K562 (cell line): ENCODE measurements around the gene DXO. TPM values are rescaled to one million over a fixed set of nuclear protein-coding genes. Genes with fewer than 3 reads are reported as not detected.

Experiments
- BRCA1 ChIP-seq, 2 experiments: fragments of 450-650 bp in 1 of 2; sonication (generic) in 1 of 2; formaldehyde crosslinking in 1 of 2; IDR thresholded peaks; 2 replicates each; pipeline versions ENCODE4 v1.5.0 to v1.6.1; 2017 to 2020; ENCODE audit warnings: mild to moderate bottlenecking in 1 of 2, missing genetic modification reagents in 1 of 2
- BRD4 ChIP-seq: fragments of 200-600 bp; sonication (generic); IDR thresholded peaks from 2 replicates; pipeline ENCODE4 v1.6.1; 2017; ENCODE audit warnings: inconsistent platforms
- CHD4 ChIP-seq: fragments of 200-600 bp; sonication (generic); IDR thresholded peaks from 3 replicates; pipeline ENCODE4 v1.6.1; 2012; ENCODE audit warnings: low read depth, mild to moderate bottlenecking, mixed read lengths, low read length, inconsistent platforms; ENCODE audit not compliant: insufficient read depth, insufficient replicate concordance, poor library complexity, severe bottlenecking
- FIP1L1 ChIP-seq: fragments of 200-400 bp; formaldehyde crosslinking; IDR thresholded peaks from 2 replicates; pipeline ENCODE4 v1.6.1; 2018; ENCODE audit warnings: mild to moderate bottlenecking, low read depth, low read length; ENCODE audit not compliant: poor library complexity, severe bottlenecking
- FOXA3 ChIP-seq, 2 experiments: fragments of 450-650 bp in 1 of 2; sonication (generic) in 1 of 2; formaldehyde crosslinking; IDR thresholded peaks in 1 of 2; conservative IDR thresholded peaks in 1 of 2; 2 replicates each; pipeline versions ENCODE4 v1.4.0 to v1.8.0; 2020 to 2022; ENCODE audit warnings: mild to moderate bottlenecking in 2 of 2, missing genetic modification reagents in 1 of 2
- HDAC1 ChIP-seq, 2 experiments: fragments of 450-650 bp; IDR thresholded peaks; 2 replicates each; pipeline ENCODE4 v1.6.1; 2016 to 2017; ENCODE audit warnings: inconsistent platforms in 1 of 2, mild to moderate bottlenecking in 1 of 2, moderate library complexity in 1 of 2
- HOXB6 ChIP-seq: fragments of 250-450 bp; sonication (Bioruptor Pico); IDR thresholded peaks from 2 replicates; pipeline ENCODE4 v1.5.1; 2022; ENCODE audit warnings: mild to moderate bottlenecking, borderline replicate concordance
- MAFF ChIP-seq: IDR thresholded peaks from 2 replicates; pipeline ENCODE4 v1.6.1; 2012; ENCODE audit warnings: low read length, improper control_type of control experiment
- RBM17 ChIP-seq: fragments of 200-400 bp; formaldehyde crosslinking; IDR thresholded peaks from 2 replicates; pipeline ENCODE4 v1.6.1; 2017; ENCODE audit warnings: low read depth, mild to moderate bottlenecking, low read length, borderline replicate concordance
- SAFB2 ChIP-seq: fragments of 200-400 bp; formaldehyde crosslinking; IDR thresholded peaks from 2 replicates; pipeline ENCODE4 v1.6.1; 2018; ENCODE audit warnings: borderline replicate concordance, low read length, low read depth, moderate library complexity; ENCODE audit not compliant: severe bottlenecking
- ZBTB40 ChIP-seq, 2 experiments: fragments of 450-650 bp in 1 of 2; sonication (generic) in 1 of 2; formaldehyde crosslinking in 1 of 2; IDR thresholded peaks; 2 replicates each; pipeline versions ENCODE4 v1.7.1 to v1.9.0; 2016 to 2022; ENCODE audit warnings: inconsistent platforms in 1 of 2, mild to moderate bottlenecking in 1 of 2, missing genetic modification reagents in 1 of 2
- ZBTB9 ChIP-seq: fragments of 450-650 bp; formaldehyde crosslinking; IDR thresholded peaks from 2 replicates; pipeline ENCODE4 v1.4.0; 2020; ENCODE audit warnings: mild to moderate bottlenecking, moderate library complexity
- ZNF24 ChIP-seq: fragments of 450-650 bp; IDR thresholded peaks from 2 replicates; pipeline ENCODE4 v1.6.1; 2016
- ZNF431 ChIP-seq: sonication (generic); formaldehyde crosslinking; IDR thresholded peaks from 2 replicates; pipeline ENCODE4 v1.8.0; 2022; ENCODE audit warnings: mild to moderate bottlenecking, missing genetic modification reagents
- ZNF57 ChIP-seq: fragments of 450-650 bp; formaldehyde crosslinking; IDR thresholded peaks from 2 replicates; pipeline ENCODE4 v1.4.0; 2020; ENCODE audit warnings: mild to moderate bottlenecking, moderate library complexity
- ZNF76 ChIP-seq: fragments of 250-450 bp; sonication (Bioruptor Pico); IDR thresholded peaks from 2 replicates; pipeline ENCODE4 v1.4.0; 2020; ENCODE audit warnings: mild to moderate bottlenecking, moderate library complexity, borderline replicate concordance
- polyA plus RNA-seq, 8 experiments: library from polyadenylated mRNA; depleted of rRNA in 4 of 8; stranded (reverse) in 5 of 8; unstranded in 3 of 8; fragments of >200 nt; fragmentation: Nextera tagmentation in 2 of 8; fragmentation: Illumina TruSeq in 1 of 8; extraction: Ambion mirVana in 2 of 8; extraction: Trizol in 1 of 8; gene quantifications; 2 replicates each; pipeline versions ENCODE4 v1.2.1 to v1.2.3, GENCODE V29; 2011 to 2014; ENCODE audit warnings: inconsistent platforms in 1 of 8, missing spikeins in 1 of 8
- total RNA-seq, 7 experiments: library from RNA; depleted of rRNA in 6 of 7; stranded (reverse); fragments of >200 nt in 6 of 7; fragmentation: Illumina TruSeq in 2 of 7; extraction: Trizol in 2 of 7; gene quantifications; 2 replicates each; pipeline versions ENCODE4 v1.2.1 to v1.2.3, GENCODE V29; 2011 to 2021; ENCODE audit warnings: low replicate concordance in 1 of 7

Gene DXO
- total and polyA plus RNA-seq, 9 of the 15 experiments (the other 6 are each of a cell fraction or from before 2014, with no cell fraction given), result 6.4 to 35.1 (median 19.4) TPM

GRCh38 chr6:31972709-31973350, 892 bp upstream of the DXO start (continued):
- no peak for TF ChIP-seq ZBTB40 (IDR thresholded peaks at IDR 0.05)
- TF ChIP-seq ZBTB40 (CRISPR knock-in tag; IDR thresholded peaks at IDR 0.05), result no peak
- no peak for TF ChIP-seq ZNF431 (CRISPR knock-in tag)
- TF ChIP-seq ZNF76, result peak; percentile 81; the same call in 1 of the 2 replicates
- TF ChIP-seq ZBTB9 (CRISPR knock-in tag), result 0 out of 2 replicates have a peak, but pooled peaks have one; percentile 62
- TF ChIP-seq HDAC1 (IDR thresholded peaks at IDR 0.05), result peak in 1 of 2 experiments; percentile 81; a peak in 2 of 4 replicates
- peak; percentile 89 for TF ChIP-seq BRD4
- TF ChIP-seq FOXA3 (CRISPR knock-in tag; conservative IDR thresholded peaks at IDR 0.05 in 1 of 2, IDR thresholded peaks at IDR 0.05 in 1 of 2), result peak in 1 of 2 experiments; percentile 45; a peak in 1 of 4 replicates
- TF ChIP-seq BRCA1 (IDR thresholded peaks at IDR 0.05), result no peak
- TF ChIP-seq BRCA1 (CRISPR knock-in tag; IDR thresholded peaks at IDR 0.05), result no peak
- no peak for TF ChIP-seq HOXB6 (CRISPR knock-in tag)
- no peak for TF ChIP-seq FIP1L1
- TF ChIP-seq SAFB2, result no peak
- TF ChIP-seq ZNF57 (CRISPR knock-in tag), result no peak
- TF ChIP-seq MAFF, result no peak
- TF ChIP-seq CHD4, result peak; percentile 14
- no peak for TF ChIP-seq RBM17
- no peak for TF ChIP-seq ZNF24
